Kidney (tissue), 14 donors: Measurements from ENCODE around the gene ZFAND6. TPM values are rescaled to one million over a fixed set of nuclear protein-coding genes. Genes with fewer than 3 reads are reported as not detected.
A peak's percentile ranks its signal among the peaks of the same experiment; 100 is the strongest.

ENCODE experiments used
- DNase-seq, 5 donors: peaks; one replicate each; pipeline ENCODE4 v3.0.0-alpha.2; 2013 to 2020
- FAIRE-seq: peaks from 2 replicates; lab custom pipeline; 2012; peaks lifted over from hg19 to GRCh38; lab: Jason Lieb, UNC
- H3K27ac ChIP-seq, 2 donors: one replicate each; pipeline ENCODE4 v1.7.0; 2013; ENCODE audit warnings: low read depth in 2 of 2, low read length in 2 of 2, inconsistent platforms in 1 of 2
- H3K27me3 ChIP-seq: one replicate; pipeline ENCODE4 v1.7.1; 2013; ENCODE audit warnings: low read length, inconsistent platforms; ENCODE audit not compliant: control insufficient read depth, insufficient read depth
- H3K36me3 ChIP-seq, 3 donors: one replicate each; pipeline versions ENCODE4 v1.7.0 to v1.7.1; 2013; ENCODE audit warnings: low read length in 3 of 3, control low read depth in 1 of 3, inconsistent platforms in 1 of 3; ENCODE audit not compliant: insufficient read depth in 3 of 3, control insufficient read depth in 2 of 3
- H3K4me1 ChIP-seq, 3 donors: one replicate each; pipeline versions ENCODE4 v1.7.0 to v1.7.1; 2013; ENCODE audit warnings: low read length in 3 of 3, inconsistent platforms in 1 of 3, low read depth in 1 of 3; ENCODE audit not compliant: control insufficient read depth in 2 of 3, insufficient read depth in 2 of 3
- H3K4me3 ChIP-seq, 3 donors: one replicate each; pipeline versions ENCODE4 v1.7.0 to v1.8.1; 2013; ENCODE audit warnings: low read length in 3 of 3, control low read depth in 1 of 3, inconsistent platforms in 1 of 3
- H3K9ac ChIP-seq, 3 donors: one replicate each; pipeline versions ENCODE4 v1.7.0 to v1.7.1; 2013; ENCODE audit warnings: low read length in 3 of 3, control low read depth in 1 of 3, inconsistent platforms in 1 of 3
- H3K9me3 ChIP-seq, 3 donors: one replicate each; pipeline versions ENCODE4 v1.7.0 to v1.7.1; 2013; ENCODE audit warnings: low read length in 3 of 3, control low read depth in 1 of 3, inconsistent platforms in 1 of 3; ENCODE audit not compliant: control insufficient read depth in 2 of 3, insufficient read depth in 1 of 3
- intact Hi-C: fragments of 100-400 bp; cut with DNase I; formaldehyde crosslinking; loops from one replicate; pipeline ENCODE4 v1.11.1; 2022
- polyA plus RNA-seq: library from polyadenylated mRNA; stranded (reverse); fragments of 350-450 nt; fragmentation: Illumina TruSeq; extraction: RNeasy Lipid Tissue Mini Kit (QIAGEN cat#74804); gene quantifications from one replicate; pipeline ENCODE4 v1.2.3, GENCODE V29; 2014; ENCODE audit warnings: low read depth, low replicate concordance; ENCODE audit not compliant: insufficient read depth
- total RNA-seq: library from RNA; stranded (reverse); fragmentation: NEBNext Ultra II Directional; extraction: Animal tissue kit (Norgen Biotek cat#: 25700); gene quantifications from one replicate; pipeline ENCODE4 v1.2.1, GENCODE V29; 2021
- TF ChIP-seq, protein P1 (sequence below): IDR thresholded peaks from 3 replicates; pipeline ENCODE4 v1.5.1; 2012; ENCODE audit warnings: mild to moderate bottlenecking, moderate library complexity, borderline replicate concordance; ENCODE audit not compliant: insufficient read depth; ENCODE audit errors: extremely low read depth
- donor health status: control.
- donor health status: control.
- donor health status: control.
- donor health status: control.
- donor health status: control.
- donor health status: DM: yes; HTN: yes; CAD: no.
- donor health status: Normal renal cell carcinoma (clear cell type).

ZFAND6 gene
- total and polyA plus RNA-seq, 2 donors from 2014 or later, result 72.3 to 85.7 TPM

DNA sequence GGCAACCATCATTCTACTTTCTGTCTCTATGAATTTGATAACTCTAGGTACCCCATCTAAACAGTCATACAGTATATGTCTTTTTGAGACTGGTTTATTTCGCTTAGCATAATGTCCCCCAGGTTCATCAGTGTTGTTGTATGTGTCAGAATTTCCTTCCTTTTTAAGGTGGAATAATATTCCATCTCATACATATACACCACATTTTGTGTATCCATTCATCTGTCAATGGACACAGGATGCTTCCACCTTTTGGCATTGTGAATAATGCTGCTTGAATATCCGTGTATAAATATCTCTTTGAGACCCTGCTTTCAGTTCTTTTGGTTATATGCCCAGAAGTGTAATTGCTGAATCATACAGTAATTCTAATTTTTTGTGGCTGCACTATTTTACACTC, 10.4 kb upstream of the ZFAND6 start:
- Histone ChIP-seq H3K9me3 (no peaks in the 10 kb centered on the region), H3K4me1 (no peaks in the 10 kb centered on the region), H3K4me3 (no peak overlapping the region), H3K27ac (no peak overlapping the region), H3K36me3 (no peaks in the 10 kb centered on the region), H3K27me3 (no peaks in the 10 kb centered on the region), H3K9ac (no peak overlapping the region)
- intact Hi-C loops, result no loop called here
- FAIRE-seq, result no peak
- no peak for DNase-seq
- TF ChIP-seq, protein P1, sequence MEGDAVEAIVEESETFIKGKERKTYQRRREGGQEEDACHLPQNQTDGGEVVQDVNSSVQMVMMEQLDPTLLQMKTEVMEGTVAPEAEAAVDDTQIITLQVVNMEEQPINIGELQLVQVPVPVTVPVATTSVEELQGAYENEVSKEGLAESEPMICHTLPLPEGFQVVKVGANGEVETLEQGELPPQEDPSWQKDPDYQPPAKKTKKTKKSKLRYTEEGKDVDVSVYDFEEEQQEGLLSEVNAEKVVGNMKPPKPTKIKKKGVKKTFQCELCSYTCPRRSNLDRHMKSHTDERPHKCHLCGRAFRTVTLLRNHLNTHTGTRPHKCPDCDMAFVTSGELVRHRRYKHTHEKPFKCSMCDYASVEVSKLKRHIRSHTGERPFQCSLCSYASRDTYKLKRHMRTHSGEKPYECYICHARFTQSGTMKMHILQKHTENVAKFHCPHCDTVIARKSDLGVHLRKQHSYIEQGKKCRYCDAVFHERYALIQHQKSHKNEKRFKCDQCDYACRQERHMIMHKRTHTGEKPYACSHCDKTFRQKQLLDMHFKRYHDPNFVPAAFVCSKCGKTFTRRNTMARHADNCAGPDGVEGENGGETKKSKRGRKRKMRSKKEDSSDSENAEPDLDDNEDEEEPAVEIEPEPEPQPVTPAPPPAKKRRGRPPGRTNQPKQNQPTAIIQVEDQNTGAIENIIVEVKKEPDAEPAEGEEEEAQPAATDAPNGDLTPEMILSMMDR, result no peak

DNA sequence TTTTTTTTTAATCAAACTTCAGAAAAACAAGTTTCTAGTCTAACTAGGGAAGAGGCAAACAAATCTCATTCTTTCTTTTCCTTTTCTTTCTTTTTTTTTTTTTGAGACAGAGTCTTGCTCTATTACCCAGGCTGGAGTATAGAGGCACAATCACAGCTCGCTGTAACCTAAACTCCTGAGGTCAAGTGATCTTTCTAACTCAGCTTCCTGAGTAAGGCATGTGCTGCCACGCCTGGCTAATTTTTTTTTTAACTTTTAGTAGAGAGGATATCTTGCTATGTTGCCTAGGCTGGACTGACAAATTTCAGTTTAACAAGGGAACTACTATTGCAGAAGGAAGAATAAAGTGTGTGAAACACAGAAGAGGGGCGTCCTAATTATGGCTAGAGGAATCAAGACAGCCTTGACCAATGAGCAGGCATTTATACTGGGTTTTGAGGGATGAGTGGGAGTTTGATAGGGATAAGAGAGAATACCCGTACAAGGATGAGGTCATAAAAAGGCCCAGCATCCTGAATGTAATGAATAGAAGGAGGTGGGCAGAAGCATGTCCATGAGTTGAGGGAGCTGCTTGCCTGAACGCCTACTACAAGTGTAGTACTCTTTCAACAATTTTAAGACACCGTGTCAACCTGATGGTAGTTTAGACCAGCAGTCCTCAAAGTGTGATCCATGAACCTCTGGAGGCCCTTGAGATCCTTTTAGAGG, 6.7 kb upstream of the ZFAND6 start:
- H3K4me1 ChIP-seq, result no peaks in the 10 kb centered on the region
- FAIRE-seq, result no peak

DNA sequence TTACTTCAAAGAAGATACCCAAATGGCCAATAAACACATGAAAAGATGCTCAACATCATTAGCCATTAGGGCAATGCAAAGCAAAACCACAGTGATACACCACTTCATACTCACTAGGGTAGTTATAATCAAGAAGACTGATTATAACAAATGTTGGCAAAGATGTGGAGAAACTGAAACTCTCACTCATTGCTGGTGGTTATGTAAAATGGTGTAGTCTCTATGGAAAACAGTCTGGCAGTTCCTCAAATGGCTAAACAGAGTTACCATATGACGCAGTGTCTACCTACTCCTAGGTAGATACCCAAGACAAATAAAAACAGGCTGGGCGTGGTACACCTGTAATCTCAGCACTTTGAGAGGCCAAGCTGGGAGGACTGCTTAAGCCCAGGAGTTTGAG, 3.5 kb upstream of the ZFAND6 start:
- intact Hi-C loops, result no loop called here
- Histone ChIP-seq H3K27ac (no peak overlapping the region), H3K27me3 (no peaks in the 10 kb centered on the region), H3K36me3 (no peaks in the 10 kb centered on the region), H3K9me3 (no peaks in the 10 kb centered on the region), H3K4me1 (peaks cover 0 to 5% (median 0%) of the 10 kb centered on the region in 3 donors), H3K4me3 (no peak overlapping the region), H3K9ac (no peak overlapping the region)
- TF ChIP-seq, protein P1, result no peak
- FAIRE-seq (no peak), DNase-seq (no peak)

More for the DNA sequence above, 6.7 kb upstream of the ZFAND6 start:
- Histone ChIP-seq H3K27me3 (no peaks in the 10 kb centered on the region), H3K36me3 (no peaks in the 10 kb centered on the region), H3K9me3 (no peaks in the 10 kb centered on the region), H3K9ac (no peak overlapping the region), H3K4me3 (no peak overlapping the region), H3K27ac (no peak overlapping the region)
- TF ChIP-seq, protein P1, result no peak
- intact Hi-C loops, result no loop called here
- peak in 2 of 5 donors; percentile 42 to 48 for DNase-seq
